Ishikawa (cell line): ENCODE measurements around the gene CKAP5.

Experiments
- CEBPB ChIP-seq: IDR thresholded peaks from 2 replicates; pipeline ENCODE4 v1.6.1; 2012
- EP300 ChIP-seq: IDR thresholded peaks from 2 replicates; pipeline ENCODE4 v1.6.1; 2012; ENCODE audit warnings: borderline replicate concordance
- FOXM1 ChIP-seq: IDR thresholded peaks from 2 replicates; pipeline ENCODE4 v1.6.1; 2012; ENCODE audit warnings: low read depth, borderline replicate concordance
- MAX ChIP-seq: IDR thresholded peaks from 2 replicates; pipeline ENCODE4 v1.6.1; 2012
- RAD21 ChIP-seq: IDR thresholded peaks from 2 replicates; pipeline ENCODE4 v1.6.1; 2012; ENCODE audit warnings: low read depth
- YY1 ChIP-seq: IDR thresholded peaks from 2 replicates; pipeline ENCODE4 v1.6.1; 2012; ENCODE audit warnings: low read depth
- TF ChIP-seq, protein P1 (sequence below): IDR thresholded peaks from 2 replicates; pipeline ENCODE4 v1.6.1; 2012; ENCODE audit warnings: low read depth, mild to moderate bottlenecking

DNA sequence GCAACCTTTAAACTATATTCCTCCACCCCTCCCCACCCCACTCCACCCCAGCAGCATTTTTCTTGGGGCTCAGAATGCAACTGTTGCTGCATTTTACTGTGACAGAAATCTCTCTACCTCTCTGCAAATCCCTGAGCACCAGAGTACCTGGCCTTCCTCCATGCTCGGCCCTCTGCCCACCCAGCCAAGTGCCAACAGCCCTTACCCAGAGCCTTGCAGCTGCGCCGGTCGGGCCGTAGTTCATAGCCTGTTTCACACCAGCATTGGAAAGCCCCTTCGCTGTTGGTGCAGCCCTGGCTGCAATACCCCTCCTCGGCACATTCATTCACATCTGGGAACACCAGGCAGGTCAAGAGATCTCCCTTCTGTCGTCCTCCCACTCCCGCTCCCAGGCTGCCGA, 48.9 kb upstream of the CKAP5 start:
- TF ChIP-seq FOXM1 (no peak), CEBPB (no peak), RAD21 (no peak), MAX (no peak), EP300 (no peak), YY1 (no peak)
- TF ChIP-seq, protein P1, sequence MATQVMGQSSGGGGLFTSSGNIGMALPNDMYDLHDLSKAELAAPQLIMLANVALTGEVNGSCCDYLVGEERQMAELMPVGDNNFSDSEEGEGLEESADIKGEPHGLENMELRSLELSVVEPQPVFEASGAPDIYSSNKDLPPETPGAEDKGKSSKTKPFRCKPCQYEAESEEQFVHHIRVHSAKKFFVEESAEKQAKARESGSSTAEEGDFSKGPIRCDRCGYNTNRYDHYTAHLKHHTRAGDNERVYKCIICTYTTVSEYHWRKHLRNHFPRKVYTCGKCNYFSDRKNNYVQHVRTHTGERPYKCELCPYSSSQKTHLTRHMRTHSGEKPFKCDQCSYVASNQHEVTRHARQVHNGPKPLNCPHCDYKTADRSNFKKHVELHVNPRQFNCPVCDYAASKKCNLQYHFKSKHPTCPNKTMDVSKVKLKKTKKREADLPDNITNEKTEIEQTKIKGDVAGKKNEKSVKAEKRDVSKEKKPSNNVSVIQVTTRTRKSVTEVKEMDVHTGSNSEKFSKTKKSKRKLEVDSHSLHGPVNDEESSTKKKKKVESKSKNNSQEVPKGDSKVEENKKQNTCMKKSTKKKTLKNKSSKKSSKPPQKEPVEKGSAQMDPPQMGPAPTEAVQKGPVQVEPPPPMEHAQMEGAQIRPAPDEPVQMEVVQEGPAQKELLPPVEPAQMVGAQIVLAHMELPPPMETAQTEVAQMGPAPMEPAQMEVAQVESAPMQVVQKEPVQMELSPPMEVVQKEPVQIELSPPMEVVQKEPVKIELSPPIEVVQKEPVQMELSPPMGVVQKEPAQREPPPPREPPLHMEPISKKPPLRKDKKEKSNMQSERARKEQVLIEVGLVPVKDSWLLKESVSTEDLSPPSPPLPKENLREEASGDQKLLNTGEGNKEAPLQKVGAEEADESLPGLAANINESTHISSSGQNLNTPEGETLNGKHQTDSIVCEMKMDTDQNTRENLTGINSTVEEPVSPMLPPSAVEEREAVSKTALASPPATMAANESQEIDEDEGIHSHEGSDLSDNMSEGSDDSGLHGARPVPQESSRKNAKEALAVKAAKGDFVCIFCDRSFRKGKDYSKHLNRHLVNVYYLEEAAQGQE = no peak
